Measurements from ENCODE around the gene BPIFB3.

Gene BPIFB3

DNA sequence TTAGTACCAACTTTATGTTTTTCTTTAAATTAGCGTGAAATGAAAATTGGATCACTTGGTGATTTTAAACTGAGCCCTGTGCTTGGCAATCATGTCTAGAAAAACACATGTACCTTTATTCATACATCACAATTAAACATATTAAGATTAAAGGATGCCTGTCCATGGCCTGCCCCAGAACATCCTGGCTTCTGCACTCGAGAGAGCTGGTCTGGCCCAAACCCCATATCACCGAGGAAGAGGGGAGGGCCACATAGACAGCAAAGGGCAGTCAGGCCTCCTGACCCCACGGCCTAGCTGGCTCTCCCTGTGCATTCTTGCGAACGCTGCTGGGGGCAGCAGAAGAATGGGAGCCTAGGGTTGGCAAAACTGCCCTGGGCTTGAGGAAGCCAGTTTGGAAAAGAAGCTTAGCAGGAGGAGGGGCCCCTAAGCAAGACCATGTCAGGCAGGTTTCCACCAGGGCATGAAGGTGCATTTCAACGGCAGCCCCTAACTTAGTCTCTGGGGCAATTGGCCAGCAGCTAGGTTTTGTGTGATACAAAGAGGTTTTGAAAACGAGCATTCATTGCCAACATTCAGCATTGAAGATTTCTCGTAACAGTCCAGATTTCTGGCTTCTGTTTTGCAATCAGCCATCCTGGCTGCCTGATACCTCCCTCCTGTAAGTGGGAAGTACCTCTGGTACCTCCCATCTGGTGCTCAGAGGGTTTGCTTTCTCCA is 8.6 kb downstream of the BPIFB3 start:
- H3K4me3 ChIP-seq (ENCODE audit: low read depth, low read length): no peak overlapping the region
- in situ Hi-C loops (cut with HindIII; ENCODE audit: low sequenced_read_pairs): no loop called here
- no peak for DNase-seq (ENCODE audit: low read depth)
- no peak for TF ChIP-seq CTCF (IDR thresholded peaks at IDR 0.05; ENCODE audit: low read depth, low read length, missing control alignments)

- TF ChIP-seq CTCF (IDR thresholded peaks at IDR 0.05; ENCODE audit: low read depth, low read length, missing control alignments): no peak
- in situ Hi-C loops (cut with HindIII; ENCODE audit: low sequenced_read_pairs): no loop called here
- no peak overlapping the region for H3K4me3 ChIP-seq (ENCODE audit: low read depth, low read length)
- DNase-seq (ENCODE audit: low read depth): no peak
Measured at GRCh38 chr20:33062825-33063149, 9.1 kb downstream of the BPIFB3 start.

GRCh38 chr20:33063271-33063670 is 9.6 kb downstream of the BPIFB3 start:
- in situ Hi-C loops (cut with HindIII; ENCODE audit: low sequenced_read_pairs): no loop called here
- TF ChIP-seq CTCF (IDR thresholded peaks at IDR 0.05; ENCODE audit: low read depth, low read length, missing control alignments): no peak
- no peak overlapping the region for H3K4me3 ChIP-seq (ENCODE audit: low read depth, low read length)
- DNase-seq (ENCODE audit: low read depth): no peak

DNA sequence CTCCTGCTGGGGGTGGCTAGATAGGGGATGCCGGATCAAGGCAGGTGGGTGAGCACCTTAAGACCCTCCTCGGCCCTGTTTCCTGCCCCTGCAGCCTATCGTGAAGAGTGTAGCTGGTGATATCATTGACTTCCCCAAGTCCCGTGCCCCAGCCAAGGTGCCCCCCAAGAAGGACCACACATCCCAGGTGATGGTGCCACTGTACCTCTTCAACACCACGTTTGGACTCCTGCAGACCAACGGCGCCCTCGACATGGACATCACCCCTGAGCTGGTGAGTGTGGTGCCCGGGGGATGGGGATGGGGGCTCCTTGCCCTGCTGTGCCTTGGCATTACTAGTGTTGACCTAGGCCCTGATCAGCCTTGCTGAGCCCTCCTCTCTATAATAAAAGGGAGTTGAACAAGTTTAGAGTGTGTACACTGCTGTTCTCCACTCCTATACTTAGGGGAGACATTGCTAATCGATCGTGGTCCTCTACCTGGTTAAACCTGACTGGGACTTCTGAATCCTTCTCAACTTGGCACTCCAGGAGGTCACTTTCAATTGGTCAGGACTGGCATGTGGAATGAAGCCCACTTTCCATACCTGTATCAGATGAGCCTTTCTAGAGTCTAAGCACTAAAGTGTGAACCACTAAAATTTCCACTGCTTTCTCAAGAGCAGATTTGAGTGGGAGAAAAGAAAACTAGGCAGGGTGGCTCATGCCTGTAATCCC is 11.0 kb downstream of the BPIFB3 start:
- no peak for DNase-seq (ENCODE audit: low read depth)
- no peak for TF ChIP-seq CTCF (IDR thresholded peaks at IDR 0.05; ENCODE audit: low read depth, low read length, missing control alignments)
- no peak overlapping the region for H3K4me3 ChIP-seq (ENCODE audit: low read depth, low read length)
- in situ Hi-C loops (cut with HindIII; ENCODE audit: low sequenced_read_pairs): no loop called here

DNA sequence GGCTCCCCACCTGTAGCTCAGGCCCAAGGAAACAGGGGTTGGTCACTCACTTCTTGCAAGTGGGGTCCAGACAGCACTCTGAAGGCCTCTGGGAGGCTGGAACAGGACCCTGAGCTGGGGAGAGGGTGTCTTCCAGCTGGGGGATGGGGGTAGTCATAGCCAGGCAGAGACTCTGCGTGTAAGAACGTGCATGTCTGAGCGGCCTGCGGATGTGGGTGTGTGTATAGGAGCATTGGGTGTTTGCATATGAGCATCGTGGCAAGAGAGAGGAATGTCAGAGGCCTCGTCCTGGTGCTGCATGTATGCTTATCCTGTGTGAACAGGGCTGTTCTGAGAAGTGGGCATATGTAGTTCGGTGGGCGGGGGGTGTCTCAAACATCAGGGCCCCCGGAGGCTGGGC is 12.1 kb downstream of the BPIFB3 start:
- no peak for DNase-seq (ENCODE audit: low read depth)
- no peak for TF ChIP-seq CTCF (IDR thresholded peaks at IDR 0.05; ENCODE audit: low read depth, low read length, missing control alignments)
- in situ Hi-C loops (cut with HindIII; ENCODE audit: low sequenced_read_pairs): no loop called here
- H3K4me3 ChIP-seq (ENCODE audit: low read depth, low read length): no peak overlapping the region

- in situ Hi-C loops (cut with HindIII; ENCODE audit: low sequenced_read_pairs): no loop called here
- DNase-seq (ENCODE audit: low read depth): no peak
- no peak for TF ChIP-seq CTCF (IDR thresholded peaks at IDR 0.05; ENCODE audit: low read depth, low read length, missing control alignments)
- no peak overlapping the region for H3K4me3 ChIP-seq (ENCODE audit: low read depth, low read length)
Measured at GRCh38 chr20:33067806-33068205, 14.1 kb downstream of the BPIFB3 start.
